ENCODE measurements around the gene NPRL2.

DNA sequence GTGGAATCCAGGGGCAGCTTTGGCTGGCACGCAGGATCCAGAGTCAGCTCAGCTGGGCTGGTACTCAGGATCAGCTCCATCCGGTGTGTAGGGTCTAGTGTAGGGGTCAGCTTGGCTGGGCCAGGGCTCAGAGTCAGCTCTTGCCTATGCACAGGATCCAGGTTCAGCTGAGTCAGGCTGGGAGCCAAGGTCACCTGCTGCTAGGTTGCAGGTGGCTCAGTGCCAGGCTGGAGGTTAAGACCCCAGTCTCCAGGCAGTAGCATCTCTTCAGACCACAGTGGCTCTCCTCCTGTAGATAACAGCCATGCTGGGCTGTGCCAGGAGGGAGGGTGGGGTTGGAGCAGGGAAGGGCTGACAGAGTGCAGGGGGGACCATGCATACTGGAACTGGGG is 53.2 kb downstream of the NPRL2 start:
- no peak for TF ChIP-seq POLR2AphosphoS5 (IDR thresholded peaks at IDR 0.05; ENCODE audit: low read depth, low read length)
- TF ChIP-seq, protein P1, sequence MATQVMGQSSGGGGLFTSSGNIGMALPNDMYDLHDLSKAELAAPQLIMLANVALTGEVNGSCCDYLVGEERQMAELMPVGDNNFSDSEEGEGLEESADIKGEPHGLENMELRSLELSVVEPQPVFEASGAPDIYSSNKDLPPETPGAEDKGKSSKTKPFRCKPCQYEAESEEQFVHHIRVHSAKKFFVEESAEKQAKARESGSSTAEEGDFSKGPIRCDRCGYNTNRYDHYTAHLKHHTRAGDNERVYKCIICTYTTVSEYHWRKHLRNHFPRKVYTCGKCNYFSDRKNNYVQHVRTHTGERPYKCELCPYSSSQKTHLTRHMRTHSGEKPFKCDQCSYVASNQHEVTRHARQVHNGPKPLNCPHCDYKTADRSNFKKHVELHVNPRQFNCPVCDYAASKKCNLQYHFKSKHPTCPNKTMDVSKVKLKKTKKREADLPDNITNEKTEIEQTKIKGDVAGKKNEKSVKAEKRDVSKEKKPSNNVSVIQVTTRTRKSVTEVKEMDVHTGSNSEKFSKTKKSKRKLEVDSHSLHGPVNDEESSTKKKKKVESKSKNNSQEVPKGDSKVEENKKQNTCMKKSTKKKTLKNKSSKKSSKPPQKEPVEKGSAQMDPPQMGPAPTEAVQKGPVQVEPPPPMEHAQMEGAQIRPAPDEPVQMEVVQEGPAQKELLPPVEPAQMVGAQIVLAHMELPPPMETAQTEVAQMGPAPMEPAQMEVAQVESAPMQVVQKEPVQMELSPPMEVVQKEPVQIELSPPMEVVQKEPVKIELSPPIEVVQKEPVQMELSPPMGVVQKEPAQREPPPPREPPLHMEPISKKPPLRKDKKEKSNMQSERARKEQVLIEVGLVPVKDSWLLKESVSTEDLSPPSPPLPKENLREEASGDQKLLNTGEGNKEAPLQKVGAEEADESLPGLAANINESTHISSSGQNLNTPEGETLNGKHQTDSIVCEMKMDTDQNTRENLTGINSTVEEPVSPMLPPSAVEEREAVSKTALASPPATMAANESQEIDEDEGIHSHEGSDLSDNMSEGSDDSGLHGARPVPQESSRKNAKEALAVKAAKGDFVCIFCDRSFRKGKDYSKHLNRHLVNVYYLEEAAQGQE (IDR thresholded peaks at IDR 0.05; ENCODE audit: insufficient read depth in 1 of 2, low read depth in 2 of 2, low read length in 2 of 2): no peak
- no peak for TF ChIP-seq TAF1 (IDR thresholded peaks at IDR 0.05; ENCODE audit: borderline replicate concordance, insufficient read depth, low read length)

Measured in PFSK-1 (cell line).